ENCODE measurements around the gene IL17B. TPM values are rescaled to one million over a fixed set of nuclear protein-coding genes. Genes with fewer than 3 reads are reported as not detected.

IL17B gene
- polyA plus RNA-seq, 1 donor: 4.0 TPM

- no CpG with 5 or more reads among the region's 14 CpGs for WGBS (ENCODE audit: insufficient coverage, low lambda C conversion rate)
- Histone ChIP-seq H3K27ac (ENCODE audit: low read length) (no peak overlapping the region), H3K27me3 (ENCODE audit: control insufficient read depth, insufficient read depth, low read length) (no peaks in the 10 kb centered on the region), H3K36me3 (ENCODE audit: control insufficient read depth, insufficient read depth, low read length) (peaks cover 4% of the 10 kb centered on the region), H3K9me3 (ENCODE audit: control insufficient read depth, low read depth, low read length) (no peaks in the 10 kb centered on the region), H3K4me3 (ENCODE audit: low read length) (no peak overlapping the region), H3K4me1 (ENCODE audit: control insufficient read depth, insufficient read depth, low read length) (peaks cover 19% of the 10 kb centered on the region)
- DNase-seq: peak; percentile 63 to 66
These were observed 11.7 kb downstream of the IL17B start for GRCh38 chr5:149367249-149367971.

GRCh38 chr5:149366169-149366729 lies 12.8 kb downstream of the IL17B start:
- no peaks in the 10 kb centered on the region for H3K27me3 ChIP-seq (ENCODE audit: control insufficient read depth, insufficient read depth, low read length)
- WGBS (ENCODE audit: insufficient coverage, low lambda C conversion rate): no CpG with 5 or more reads among the region's 1 CpG
- DNase-seq: peak in 1 of 2 donors; percentile 72

DNA sequence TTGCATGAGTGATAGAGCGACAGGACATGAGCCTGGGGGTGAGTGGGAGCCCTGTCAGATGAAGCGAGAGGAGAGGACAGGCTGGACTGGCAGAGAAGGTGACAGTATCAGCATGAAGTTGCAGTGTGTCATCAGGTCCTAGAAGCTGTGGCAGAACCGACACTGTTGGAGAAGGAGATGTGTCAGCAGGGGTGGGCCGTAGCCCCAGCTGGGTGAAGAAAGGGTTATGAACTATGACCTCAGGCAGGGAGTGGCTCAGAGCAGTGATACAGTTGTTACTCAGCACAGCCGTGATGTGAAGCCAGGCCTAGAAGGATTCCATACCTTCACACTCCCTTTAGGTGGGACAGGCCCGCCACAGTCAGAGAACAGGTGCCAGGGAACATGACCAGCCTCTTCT lies 13.7 kb downstream of the IL17B start:
- H3K27ac ChIP-seq (ENCODE audit: low read length): no peak overlapping the region
- no CpG with 5 or more reads among the region's 6 CpGs for WGBS (ENCODE audit: insufficient coverage, low lambda C conversion rate)
- H3K4me1 ChIP-seq (ENCODE audit: control insufficient read depth, insufficient read depth, low read length): peaks cover 12% of the 10 kb centered on the region
- H3K36me3 ChIP-seq (ENCODE audit: control insufficient read depth, insufficient read depth, low read length): peaks cover 4% of the 10 kb centered on the region
- H3K9me3 ChIP-seq (ENCODE audit: control insufficient read depth, low read depth, low read length): no peaks in the 10 kb centered on the region
- H3K27me3 ChIP-seq (ENCODE audit: control insufficient read depth, insufficient read depth, low read length): no peaks in the 10 kb centered on the region
- no peak for DNase-seq
- H3K4me3 ChIP-seq (ENCODE audit: low read length): no peak overlapping the region

More at GRCh38 chr5:149366169-149366729, 12.8 kb downstream of the IL17B start:
- peaks cover 4% of the 10 kb centered on the region for H3K36me3 ChIP-seq (ENCODE audit: control insufficient read depth, insufficient read depth, low read length)
- H3K4me3 ChIP-seq (ENCODE audit: low read length): no peak overlapping the region
- H3K4me1 ChIP-seq (ENCODE audit: control insufficient read depth, insufficient read depth, low read length): peaks cover 15% of the 10 kb centered on the region
- H3K27ac ChIP-seq (ENCODE audit: low read length): peak overlapping the region; percentile 13
- H3K9me3 ChIP-seq (ENCODE audit: control insufficient read depth, low read depth, low read length): no peaks in the 10 kb centered on the region

- Histone ChIP-seq H3K9me3 (ENCODE audit: control insufficient read depth, low read depth, low read length) (no peaks in the 10 kb centered on the region), H3K36me3 (ENCODE audit: control insufficient read depth, insufficient read depth, low read length) (peaks cover 4% of the 10 kb centered on the region), H3K27ac (ENCODE audit: low read length) (no peak overlapping the region), H3K4me1 (ENCODE audit: control insufficient read depth, insufficient read depth, low read length) (peaks cover 12% of the 10 kb centered on the region), H3K27me3 (ENCODE audit: control insufficient read depth, insufficient read depth, low read length) (no peaks in the 10 kb centered on the region), H3K4me3 (ENCODE audit: low read length) (no peak overlapping the region)
- WGBS (ENCODE audit: insufficient coverage, low lambda C conversion rate): no CpG with 5 or more reads among the region's 2 CpGs
- DNase-seq: no peak
These were observed 14.4 kb downstream of the IL17B start for GRCh38 chr5:149364719-149365118.

GRCh38 chr5:149363936-149364335 lies 15.2 kb downstream of the IL17B start:
- WGBS (ENCODE audit: insufficient coverage, low lambda C conversion rate): no CpG with 5 or more reads among the region's 9 CpGs
- H3K9me3 ChIP-seq (ENCODE audit: control insufficient read depth, low read depth, low read length): no peaks in the 10 kb centered on the region
- no peak overlapping the region for H3K4me3 ChIP-seq (ENCODE audit: low read length)
- no peak for DNase-seq
- no peak overlapping the region for H3K27ac ChIP-seq (ENCODE audit: low read length)
- peaks cover 14% of the 10 kb centered on the region for H3K4me1 ChIP-seq (ENCODE audit: control insufficient read depth, insufficient read depth, low read length)
- no peaks in the 10 kb centered on the region for H3K27me3 ChIP-seq (ENCODE audit: control insufficient read depth, insufficient read depth, low read length)
- H3K36me3 ChIP-seq (ENCODE audit: control insufficient read depth, insufficient read depth, low read length): peaks cover 4% of the 10 kb centered on the region

- no peaks in the 10 kb centered on the region for H3K9me3 ChIP-seq (ENCODE audit: control insufficient read depth, low read depth, low read length)
- peaks cover 16% of the 10 kb centered on the region for H3K4me1 ChIP-seq (ENCODE audit: control insufficient read depth, insufficient read depth, low read length)
- H3K27ac ChIP-seq (ENCODE audit: low read length): no peak overlapping the region
- H3K36me3 ChIP-seq (ENCODE audit: control insufficient read depth, insufficient read depth, low read length): peaks cover 3% of the 10 kb centered on the region
- H3K4me3 ChIP-seq (ENCODE audit: low read length): no peak overlapping the region
- DNase-seq: no peak
- H3K27me3 ChIP-seq (ENCODE audit: control insufficient read depth, insufficient read depth, low read length): no peaks in the 10 kb centered on the region
These were observed 15.7 kb downstream of the IL17B start for GRCh38 chr5:149363358-149363757.

DNA sequence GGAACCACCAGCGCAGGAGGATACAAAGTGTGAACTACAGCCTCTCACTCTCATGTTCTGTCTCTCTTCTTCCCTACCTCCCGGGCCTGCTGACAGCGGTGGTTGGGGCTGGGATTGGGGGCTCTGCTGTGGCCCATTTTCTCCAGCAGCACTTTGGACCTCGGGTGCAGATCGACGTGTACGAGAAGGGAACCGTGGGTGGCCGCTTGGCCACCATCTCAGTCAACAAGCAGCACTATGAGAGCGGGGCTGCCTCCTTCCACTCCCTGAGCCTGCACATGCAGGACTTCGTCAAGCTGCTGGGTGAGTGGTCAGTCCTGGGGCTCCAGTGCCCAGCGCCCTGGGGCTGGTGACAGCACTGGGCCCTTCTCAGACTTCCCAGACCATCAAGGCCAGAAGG lies 16.6 kb downstream of the IL17B start:
- no peak overlapping the region for H3K4me3 ChIP-seq (ENCODE audit: low read length)
- no CpG with 5 or more reads among the region's 12 CpGs for WGBS (ENCODE audit: insufficient coverage, low lambda C conversion rate)

DNA sequence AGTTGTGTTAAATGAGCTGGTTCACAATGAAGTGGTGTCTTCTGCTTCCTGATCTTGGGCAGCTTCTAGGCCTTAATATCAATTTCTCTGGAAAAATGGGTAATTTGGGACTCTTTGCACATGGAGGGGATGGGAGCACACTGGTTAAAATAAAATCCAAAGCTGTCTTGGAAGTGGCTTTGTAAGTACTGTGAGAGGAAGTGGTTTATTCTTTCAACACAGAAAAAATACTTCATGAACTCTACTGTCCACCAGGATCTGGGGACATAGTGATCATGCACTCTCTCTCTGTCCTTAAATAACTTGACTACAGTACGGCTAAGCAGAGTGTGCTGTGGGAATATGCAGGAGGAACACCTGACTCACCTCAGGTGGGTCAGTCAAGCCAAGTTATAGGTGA lies 18.8 kb downstream of the IL17B start:
- DNase-seq: no peak
- Histone ChIP-seq H3K9me3 (ENCODE audit: control insufficient read depth, low read depth, low read length) (no peaks in the 10 kb centered on the region), H3K27me3 (ENCODE audit: control insufficient read depth, insufficient read depth, low read length) (no peaks in the 10 kb centered on the region), H3K36me3 (ENCODE audit: control insufficient read depth, insufficient read depth, low read length) (peaks cover 7% of the 10 kb centered on the region), H3K4me1 (ENCODE audit: control insufficient read depth, insufficient read depth, low read length) (peaks cover 12% of the 10 kb centered on the region), H3K27ac (ENCODE audit: low read length) (no peak overlapping the region), H3K4me3 (ENCODE audit: low read length) (no peak overlapping the region)
- no CpG with 5 or more reads among the region's 1 CpG for WGBS (ENCODE audit: insufficient coverage, low lambda C conversion rate)

More for the DNA sequence above, 16.6 kb downstream of the IL17B start:
- Histone ChIP-seq H3K36me3 (ENCODE audit: control insufficient read depth, insufficient read depth, low read length) (no peaks in the 10 kb centered on the region), H3K9me3 (ENCODE audit: control insufficient read depth, low read depth, low read length) (no peaks in the 10 kb centered on the region), H3K4me1 (ENCODE audit: control insufficient read depth, insufficient read depth, low read length) (peaks cover 13% of the 10 kb centered on the region), H3K27ac (ENCODE audit: low read length) (no peak overlapping the region), H3K27me3 (ENCODE audit: control insufficient read depth, insufficient read depth, low read length) (no peaks in the 10 kb centered on the region)
- no peak for DNase-seq

- H3K9me3 ChIP-seq (ENCODE audit: control insufficient read depth, low read depth, low read length): no peaks in the 10 kb centered on the region
- no peak for DNase-seq
- peak overlapping the region; percentile 95 for H3K4me3 ChIP-seq (ENCODE audit: low read length)
- H3K27ac ChIP-seq (ENCODE audit: low read length): no peak overlapping the region
- H3K4me1 ChIP-seq (ENCODE audit: control insufficient read depth, insufficient read depth, low read length): peaks cover 22% of the 10 kb centered on the region
- H3K36me3 ChIP-seq (ENCODE audit: control insufficient read depth, insufficient read depth, low read length): peaks cover 11% of the 10 kb centered on the region
- H3K27me3 ChIP-seq (ENCODE audit: control insufficient read depth, insufficient read depth, low read length): no peaks in the 10 kb centered on the region
- WGBS (ENCODE audit: insufficient coverage, low lambda C conversion rate): no CpG with 5 or more reads among the region's 8 CpGs
These were observed 20.1 kb downstream of the IL17B start for GRCh38 chr5:149358868-149359495.

- Histone ChIP-seq H3K27me3 (ENCODE audit: control insufficient read depth, insufficient read depth, low read length) (no peaks in the 10 kb centered on the region), H3K27ac (ENCODE audit: low read length) (peak overlapping the region; percentile 86), H3K36me3 (ENCODE audit: control insufficient read depth, insufficient read depth, low read length) (peaks cover 13% of the 10 kb centered on the region), H3K4me1 (ENCODE audit: control insufficient read depth, insufficient read depth, low read length) (peaks cover 22% of the 10 kb centered on the region), H3K9me3 (ENCODE audit: control insufficient read depth, low read depth, low read length) (no peaks in the 10 kb centered on the region), H3K4me3 (ENCODE audit: low read length) (peak overlapping the region; percentile 95)
- peak in 1 of 2 donors; percentile 56 for DNase-seq
- no CpG with 5 or more reads among the region's 18 CpGs for WGBS (ENCODE audit: insufficient coverage, low lambda C conversion rate)
These were observed 20.8 kb downstream of the IL17B start for GRCh38 chr5:149358294-149358651.

All from large intestine (tissue), 3 donors.